ENCODE results near the gene E2F6. TPM values are rescaled to one million over a fixed set of nuclear protein-coding genes. Genes with fewer than 3 reads are reported as not detected.

E2F6 gene
- total RNA-seq, 1 donor from 2014 or later, result 22.1 TPM

DNA sequence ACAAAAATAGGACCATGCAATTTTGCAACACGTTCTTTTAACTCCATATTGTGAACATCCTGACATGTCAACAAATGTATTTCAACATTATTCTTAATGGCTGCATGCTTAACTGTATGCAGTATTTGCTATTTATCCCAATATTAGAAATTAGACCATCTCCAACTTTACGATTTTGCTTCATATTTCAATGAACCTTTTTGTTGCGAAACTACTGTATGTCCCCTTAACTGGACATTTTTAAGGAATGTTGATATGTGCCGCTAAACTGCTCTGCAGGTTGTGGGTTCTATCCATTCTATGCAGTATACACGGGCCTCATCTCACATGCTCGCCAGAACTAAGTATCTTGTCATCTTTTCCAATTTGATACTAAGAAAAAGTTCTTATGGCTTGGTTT, 11.1 kb downstream of the E2F6 start:
- no peak for TF ChIP-seq EZH2 (IDR thresholded peaks at IDR 0.05; ENCODE audit: insufficient read depth, low read length)
- TF ChIP-seq, protein P1, sequence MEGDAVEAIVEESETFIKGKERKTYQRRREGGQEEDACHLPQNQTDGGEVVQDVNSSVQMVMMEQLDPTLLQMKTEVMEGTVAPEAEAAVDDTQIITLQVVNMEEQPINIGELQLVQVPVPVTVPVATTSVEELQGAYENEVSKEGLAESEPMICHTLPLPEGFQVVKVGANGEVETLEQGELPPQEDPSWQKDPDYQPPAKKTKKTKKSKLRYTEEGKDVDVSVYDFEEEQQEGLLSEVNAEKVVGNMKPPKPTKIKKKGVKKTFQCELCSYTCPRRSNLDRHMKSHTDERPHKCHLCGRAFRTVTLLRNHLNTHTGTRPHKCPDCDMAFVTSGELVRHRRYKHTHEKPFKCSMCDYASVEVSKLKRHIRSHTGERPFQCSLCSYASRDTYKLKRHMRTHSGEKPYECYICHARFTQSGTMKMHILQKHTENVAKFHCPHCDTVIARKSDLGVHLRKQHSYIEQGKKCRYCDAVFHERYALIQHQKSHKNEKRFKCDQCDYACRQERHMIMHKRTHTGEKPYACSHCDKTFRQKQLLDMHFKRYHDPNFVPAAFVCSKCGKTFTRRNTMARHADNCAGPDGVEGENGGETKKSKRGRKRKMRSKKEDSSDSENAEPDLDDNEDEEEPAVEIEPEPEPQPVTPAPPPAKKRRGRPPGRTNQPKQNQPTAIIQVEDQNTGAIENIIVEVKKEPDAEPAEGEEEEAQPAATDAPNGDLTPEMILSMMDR (IDR thresholded peaks at IDR 0.05; ENCODE audit: insufficient read depth, low read depth, low read length), result no peak
- Histone ChIP-seq H3K36me3 (ENCODE audit: insufficient read depth, low read length) (peaks cover 20% of the 10 kb centered on the region), H2AFZ (ENCODE audit: low read depth, low read length) (no peak overlapping the region), H3K4me2 (ENCODE audit: low read length) (no peak overlapping the region), H3K9ac (ENCODE audit: low read length) (no peak overlapping the region), H3K27ac (ENCODE audit: low read depth, low read length) (no peak overlapping the region), H3K4me3 (ENCODE audit: insufficient read depth, low read depth, low read length) (no peak overlapping the region), H3K27me3 (ENCODE audit: insufficient read depth, low read length) (no peaks in the 10 kb centered on the region), H3K4me1 (ENCODE audit: insufficient read depth, low read length) (no peaks in the 10 kb centered on the region), H3K9me3 (ENCODE audit: insufficient read depth, low read depth, low read length) (no peaks in the 10 kb centered on the region), H4K20me1 (ENCODE audit: insufficient read depth, low read length) (peaks cover 62% of the 10 kb centered on the region), H3K79me2 (ENCODE audit: insufficient read depth, low read length) (peaks cover 66% of the 10 kb centered on the region)
- H3K9me3 Mint-ChIP-seq (ENCODE audit: unreplicated experiment), result no peaks in the 10 kb centered on the region
- no peaks in the 10 kb centered on the region for H3K36me3 Mint-ChIP-seq (ENCODE audit: low read depth, unreplicated experiment)
- peaks cover 14% of the 10 kb centered on the region for H3K4me1 Mint-ChIP-seq (ENCODE audit: low read depth, unreplicated experiment)
- DNase-seq (ENCODE audit: low read depth), result no peak
- FAIRE-seq, result no peak
- H3K27ac Mint-ChIP-seq (ENCODE audit: unreplicated experiment), result no peak overlapping the region
- no peak overlapping the region for H3K4me3 Mint-ChIP-seq (ENCODE audit: unreplicated experiment)
- H3K27me3 Mint-ChIP-seq (ENCODE audit: low read depth, unreplicated experiment), result no peaks in the 10 kb centered on the region

DNA sequence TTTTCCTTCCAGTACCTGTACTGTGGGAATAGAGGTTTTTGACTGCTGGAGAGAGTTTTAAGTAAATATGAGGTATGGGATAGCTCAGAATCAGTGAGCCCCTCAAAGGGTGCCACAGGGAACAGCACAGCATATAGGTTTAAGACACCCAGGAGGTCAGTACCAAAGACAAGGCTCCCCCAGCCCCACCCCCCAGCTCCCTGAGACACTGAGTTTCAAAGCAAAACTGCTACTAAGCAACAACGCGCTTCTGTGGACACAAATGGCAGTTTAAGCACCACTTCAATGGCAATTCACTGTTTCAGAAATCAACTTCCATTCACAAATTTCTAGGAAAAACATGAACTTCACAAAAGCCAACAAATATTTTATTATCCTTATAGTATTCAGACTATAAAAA, 15.2 kb downstream of the E2F6 start:
- Histone ChIP-seq H2AFZ (ENCODE audit: low read depth, low read length) (no peak overlapping the region), H4K20me1 (ENCODE audit: insufficient read depth, low read length) (peaks cover 35% of the 10 kb centered on the region), H3K4me2 (ENCODE audit: low read length) (no peak overlapping the region), H3K27me3 (ENCODE audit: insufficient read depth, low read length) (no peaks in the 10 kb centered on the region), H3K79me2 (ENCODE audit: insufficient read depth, low read length) (peaks cover 26% of the 10 kb centered on the region), H3K4me3 (ENCODE audit: insufficient read depth, low read depth, low read length) (no peak overlapping the region), H3K9me3 (ENCODE audit: insufficient read depth, low read depth, low read length) (no peaks in the 10 kb centered on the region), H3K9ac (ENCODE audit: low read length) (no peak overlapping the region), H3K27ac (ENCODE audit: low read depth, low read length) (no peak overlapping the region), H3K36me3 (ENCODE audit: insufficient read depth, low read length) (peaks cover 40% of the 10 kb centered on the region), H3K4me1 (ENCODE audit: insufficient read depth, low read length) (no peaks in the 10 kb centered on the region)
- Mint-ChIP-seq H3K9me3 (ENCODE audit: unreplicated experiment) (no peaks in the 10 kb centered on the region), H3K27me3 (ENCODE audit: low read depth, unreplicated experiment) (no peaks in the 10 kb centered on the region), H3K36me3 (ENCODE audit: low read depth, unreplicated experiment) (no peaks in the 10 kb centered on the region), H3K4me1 (ENCODE audit: low read depth, unreplicated experiment) (no peaks in the 10 kb centered on the region), H3K4me3 (ENCODE audit: unreplicated experiment) (no peak overlapping the region), H3K27ac (ENCODE audit: unreplicated experiment) (no peak overlapping the region)
- TF ChIP-seq, protein P1 (IDR thresholded peaks at IDR 0.05; ENCODE audit: insufficient read depth, low read depth, low read length), result no peak
- no peak for TF ChIP-seq EZH2 (IDR thresholded peaks at IDR 0.05; ENCODE audit: insufficient read depth, low read length)
- FAIRE-seq (no peak), DNase-seq (ENCODE audit: low read depth) (no peak)

DNA sequence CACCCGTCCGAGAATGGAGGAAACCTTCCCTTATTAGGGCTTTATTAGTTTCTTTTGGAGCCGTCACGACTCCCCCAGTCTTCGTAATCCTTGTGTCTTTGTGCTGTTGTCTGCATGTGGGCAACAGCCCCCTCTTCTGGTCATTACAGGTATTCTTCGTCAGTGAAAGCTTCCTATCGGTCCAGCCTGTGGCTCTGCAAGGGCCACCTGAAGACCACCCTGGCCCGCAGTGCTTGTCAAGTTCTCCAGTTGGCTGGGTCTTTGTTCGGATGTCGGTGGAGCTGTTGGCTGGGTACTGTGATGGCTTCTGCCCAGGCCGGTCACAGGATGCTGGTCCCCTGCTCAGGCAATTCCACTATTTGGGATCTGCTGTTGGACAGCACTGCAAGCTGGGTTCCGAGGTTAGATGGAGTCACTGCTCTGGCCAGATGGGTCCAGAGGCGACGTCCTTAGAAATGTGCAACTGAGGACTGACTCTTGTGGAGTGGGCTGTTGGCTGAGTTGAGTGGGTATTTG, 19.2 kb downstream of the E2F6 start:
- H3K36me3 Mint-ChIP-seq (ENCODE audit: low read depth, unreplicated experiment), result peaks cover 17% of the 10 kb centered on the region
- Histone ChIP-seq H4K20me1 (ENCODE audit: insufficient read depth, low read length) (peaks cover 26% of the 10 kb centered on the region), H3K27me3 (ENCODE audit: insufficient read depth, low read length) (no peaks in the 10 kb centered on the region), H3K4me3 (ENCODE audit: insufficient read depth, low read depth, low read length) (no peak overlapping the region), H3K79me2 (ENCODE audit: insufficient read depth, low read length) (no peaks in the 10 kb centered on the region), H3K36me3 (ENCODE audit: insufficient read depth, low read length) (peaks cover 43% of the 10 kb centered on the region), H3K27ac (ENCODE audit: low read depth, low read length) (no peak overlapping the region), H3K9ac (ENCODE audit: low read length) (no peak overlapping the region), H3K9me3 (ENCODE audit: insufficient read depth, low read depth, low read length) (no peaks in the 10 kb centered on the region), H3K4me1 (ENCODE audit: insufficient read depth, low read length) (no peaks in the 10 kb centered on the region), H3K4me2 (ENCODE audit: low read length) (no peak overlapping the region), H2AFZ (ENCODE audit: low read depth, low read length) (no peak overlapping the region)
- no peak for FAIRE-seq
- peaks cover 7% of the 10 kb centered on the region for H3K9me3 Mint-ChIP-seq (ENCODE audit: unreplicated experiment)
- no peaks in the 10 kb centered on the region for H3K27me3 Mint-ChIP-seq (ENCODE audit: low read depth, unreplicated experiment)
- H3K27ac Mint-ChIP-seq (ENCODE audit: unreplicated experiment), result no peak overlapping the region
- peak; percentile 17 for DNase-seq (ENCODE audit: low read depth)
- no peaks in the 10 kb centered on the region for H3K4me1 Mint-ChIP-seq (ENCODE audit: low read depth, unreplicated experiment)
- no peak overlapping the region for H3K4me3 Mint-ChIP-seq (ENCODE audit: unreplicated experiment)
- TF ChIP-seq, protein P1 (IDR thresholded peaks at IDR 0.05; ENCODE audit: insufficient read depth, low read depth, low read length), result peak; percentile 79
- TF ChIP-seq EZH2 (IDR thresholded peaks at IDR 0.05; ENCODE audit: insufficient read depth, low read length), result no peak

Data from astrocyte (in vitro differentiated cells and primary cell).